Fibroblast of lung (primary cell): ENCODE data around the gene C17orf107.

Experiments
- CTCF ChIP-seq, 2 donors: IDR thresholded peaks in 1 of 2; conservative IDR thresholded peaks in 1 of 2; 1 replicate in 1 of 2; 2 replicates in 1 of 2; pipeline ENCODE4 v1.5.1; 2011 to 2012; ENCODE audit warnings: low read length in 2 of 2, control low read depth in 1 of 2, inconsistent platforms in 1 of 2, low read depth in 1 of 2, mild to moderate bottlenecking in 1 of 2
- EZH2 ChIP-seq: IDR thresholded peaks from 2 replicates; pipeline ENCODE4 v1.5.1; 2012; ENCODE audit warnings: low read length, control low read depth, mild to moderate bottlenecking; ENCODE audit errors: missing control alignments

- no peak for TF ChIP-seq EZH2
- no peak for TF ChIP-seq CTCF (conservative IDR thresholded peaks at IDR 0.05 in 1 of 2, IDR thresholded peaks at IDR 0.05 in 1 of 2; ENCODE audit: low read depth in 1 of 2, low read length in 2 of 2)
These were observed 1.6 kb upstream of the C17orf107 start for GRCh38 chr17:4897785-4898184.
